Measurements from ENCODE around the gene FAM227A.
"Not testable (repeated sequence)": the region's sequence is repeated elsewhere in the genome, so short reads cannot be mapped to it uniquely, and the experiment has no call there.

Gene FAM227A

DNA sequence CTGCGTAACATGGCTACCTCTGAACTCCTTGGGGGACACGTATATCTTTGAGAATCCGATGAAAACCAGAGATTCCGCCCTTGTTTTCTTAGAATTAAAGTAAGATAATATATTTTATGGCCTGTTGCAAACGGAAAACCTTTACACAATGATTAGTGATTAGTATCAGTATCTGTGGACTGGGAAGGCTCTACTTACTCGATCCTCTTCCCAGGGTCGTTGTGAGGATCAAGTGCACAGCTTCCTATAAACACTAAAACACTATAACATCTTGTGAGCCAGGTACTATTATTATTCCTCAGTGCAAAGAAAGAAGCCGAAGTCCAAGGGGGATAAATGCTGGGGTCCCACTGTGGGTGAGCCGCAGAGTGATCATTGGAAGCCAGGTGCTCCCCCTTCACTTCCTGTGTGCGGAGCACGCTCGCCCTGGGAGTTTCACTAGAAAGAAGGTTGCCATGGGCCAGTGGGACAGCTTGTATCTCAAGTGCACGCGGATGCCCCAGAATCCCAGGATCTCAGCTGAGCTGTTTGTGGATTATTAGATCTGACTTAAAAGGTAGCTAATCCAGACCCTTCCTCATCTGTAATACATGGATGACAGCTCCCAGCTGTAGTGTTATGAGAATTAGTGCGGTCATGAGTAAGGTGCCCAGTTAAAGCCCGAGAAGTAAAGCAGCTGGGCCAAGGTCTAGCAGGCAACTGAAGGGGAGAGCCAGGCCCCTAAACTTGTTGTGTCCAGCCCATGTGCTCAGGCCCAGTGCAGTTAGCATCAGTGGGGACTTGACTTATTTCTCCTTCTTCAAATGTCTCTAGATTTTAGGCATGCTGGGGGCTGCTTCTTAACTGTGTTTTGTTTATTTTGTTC lies 1.1 kb upstream of the FAM227A start:
- DNase-seq (ENCODE audit: low read depth) = peak; percentile 7
- TF ChIP-seq, protein P1, sequence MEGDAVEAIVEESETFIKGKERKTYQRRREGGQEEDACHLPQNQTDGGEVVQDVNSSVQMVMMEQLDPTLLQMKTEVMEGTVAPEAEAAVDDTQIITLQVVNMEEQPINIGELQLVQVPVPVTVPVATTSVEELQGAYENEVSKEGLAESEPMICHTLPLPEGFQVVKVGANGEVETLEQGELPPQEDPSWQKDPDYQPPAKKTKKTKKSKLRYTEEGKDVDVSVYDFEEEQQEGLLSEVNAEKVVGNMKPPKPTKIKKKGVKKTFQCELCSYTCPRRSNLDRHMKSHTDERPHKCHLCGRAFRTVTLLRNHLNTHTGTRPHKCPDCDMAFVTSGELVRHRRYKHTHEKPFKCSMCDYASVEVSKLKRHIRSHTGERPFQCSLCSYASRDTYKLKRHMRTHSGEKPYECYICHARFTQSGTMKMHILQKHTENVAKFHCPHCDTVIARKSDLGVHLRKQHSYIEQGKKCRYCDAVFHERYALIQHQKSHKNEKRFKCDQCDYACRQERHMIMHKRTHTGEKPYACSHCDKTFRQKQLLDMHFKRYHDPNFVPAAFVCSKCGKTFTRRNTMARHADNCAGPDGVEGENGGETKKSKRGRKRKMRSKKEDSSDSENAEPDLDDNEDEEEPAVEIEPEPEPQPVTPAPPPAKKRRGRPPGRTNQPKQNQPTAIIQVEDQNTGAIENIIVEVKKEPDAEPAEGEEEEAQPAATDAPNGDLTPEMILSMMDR (IDR thresholded peaks at IDR 0.05; ENCODE audit: low read length, missing control alignments) = no peak
- peak overlapping the region; percentile 93 for H3K4me3 ChIP-seq (replicated peaks; ENCODE audit: low read depth, low read length)

DNA sequence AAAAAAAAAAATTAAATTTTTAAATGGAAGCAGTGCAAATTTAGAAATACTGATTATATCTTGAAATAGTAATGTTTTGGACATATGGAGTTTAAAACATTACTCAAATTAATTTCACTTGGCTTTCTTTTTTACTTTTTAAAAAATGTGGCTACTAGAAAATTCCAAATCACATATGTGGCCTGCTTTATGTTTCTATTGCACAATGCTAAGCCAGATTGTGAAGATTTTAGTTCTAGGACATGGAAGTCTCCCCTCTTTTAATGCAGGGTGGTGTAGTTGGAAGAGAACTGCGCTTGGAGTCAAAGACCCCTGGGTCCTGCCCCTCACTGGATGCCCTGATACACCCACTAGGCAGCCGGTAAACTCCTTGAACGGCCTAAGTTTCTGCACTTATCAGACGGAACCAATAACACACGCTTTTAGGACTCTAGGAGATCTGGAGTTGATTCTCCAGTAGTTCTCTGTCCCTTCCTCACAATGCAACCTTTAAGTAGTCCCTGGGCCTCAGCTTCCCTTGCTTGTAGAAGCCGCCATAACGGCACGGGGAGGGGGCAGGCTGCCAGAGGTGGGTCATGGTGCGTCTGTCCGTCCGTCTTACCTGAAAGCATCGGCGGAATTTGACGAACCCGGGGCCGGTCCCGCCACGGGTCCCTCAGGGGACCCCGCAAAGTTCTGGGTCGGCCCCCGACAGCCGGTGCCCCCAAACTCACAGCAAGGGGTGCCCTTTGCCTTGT lies 505 bp downstream of the FAM227A start:
- peak overlapping the region; percentile 93 for H3K4me3 ChIP-seq (replicated peaks; ENCODE audit: low read depth, low read length)
- TF ChIP-seq, protein P1 (IDR thresholded peaks at IDR 0.05; ENCODE audit: low read length, missing control alignments) = no peak
- DNase-seq (ENCODE audit: low read depth) = peak; percentile 16

DNA sequence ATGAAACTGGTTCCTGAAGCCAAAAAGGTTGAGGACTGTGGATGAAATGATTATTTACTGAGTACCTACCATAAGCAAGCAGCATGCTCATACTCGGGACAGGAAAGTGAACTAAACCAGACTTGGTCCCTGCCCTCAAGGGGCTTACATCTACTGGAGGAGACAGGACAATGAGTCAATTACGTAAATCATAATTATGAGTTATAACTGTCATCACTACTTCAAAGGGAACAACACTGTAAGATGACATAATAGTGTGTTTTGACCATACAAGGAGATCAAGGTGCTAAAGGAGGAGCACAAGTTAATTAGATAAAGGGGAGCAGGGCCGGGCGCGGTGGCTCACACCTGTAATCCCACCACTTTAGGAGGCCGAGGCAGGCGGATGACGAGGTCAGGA lies 2.5 kb downstream of the FAM227A start:
- no peak for DNase-seq (ENCODE audit: low read depth)
- TF ChIP-seq, protein P1 (IDR thresholded peaks at IDR 0.05; ENCODE audit: low read length, missing control alignments) = no peak
- H3K4me3 ChIP-seq (replicated peaks; ENCODE audit: low read depth, low read length) = no peak overlapping the region

DNA sequence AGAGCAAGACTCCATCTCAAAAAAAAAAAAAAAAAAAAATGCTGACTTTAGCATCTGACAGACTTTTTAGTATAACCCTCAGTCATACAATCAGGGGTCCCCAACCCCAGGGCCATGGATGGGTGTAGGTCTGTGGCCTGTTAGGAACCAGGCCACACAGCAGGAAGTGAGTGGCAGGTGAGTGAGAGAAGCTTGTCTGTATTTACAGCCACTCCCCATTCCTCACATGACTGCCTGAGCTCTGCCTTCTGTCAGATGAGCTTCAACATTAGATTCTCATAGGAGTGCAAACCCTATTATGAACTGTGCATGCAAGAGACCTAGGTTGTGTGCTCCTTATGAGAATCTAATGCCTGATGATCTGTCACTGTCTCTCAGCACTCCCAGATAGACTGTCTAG lies 3.3 kb downstream of the FAM227A start:
- TF ChIP-seq, protein P1 (IDR thresholded peaks at IDR 0.05; ENCODE audit: low read length, missing control alignments) = no peak
- H3K4me3 ChIP-seq (replicated peaks; ENCODE audit: low read depth, low read length) = no peak overlapping the region
- no peak for DNase-seq (ENCODE audit: low read depth)

DNA sequence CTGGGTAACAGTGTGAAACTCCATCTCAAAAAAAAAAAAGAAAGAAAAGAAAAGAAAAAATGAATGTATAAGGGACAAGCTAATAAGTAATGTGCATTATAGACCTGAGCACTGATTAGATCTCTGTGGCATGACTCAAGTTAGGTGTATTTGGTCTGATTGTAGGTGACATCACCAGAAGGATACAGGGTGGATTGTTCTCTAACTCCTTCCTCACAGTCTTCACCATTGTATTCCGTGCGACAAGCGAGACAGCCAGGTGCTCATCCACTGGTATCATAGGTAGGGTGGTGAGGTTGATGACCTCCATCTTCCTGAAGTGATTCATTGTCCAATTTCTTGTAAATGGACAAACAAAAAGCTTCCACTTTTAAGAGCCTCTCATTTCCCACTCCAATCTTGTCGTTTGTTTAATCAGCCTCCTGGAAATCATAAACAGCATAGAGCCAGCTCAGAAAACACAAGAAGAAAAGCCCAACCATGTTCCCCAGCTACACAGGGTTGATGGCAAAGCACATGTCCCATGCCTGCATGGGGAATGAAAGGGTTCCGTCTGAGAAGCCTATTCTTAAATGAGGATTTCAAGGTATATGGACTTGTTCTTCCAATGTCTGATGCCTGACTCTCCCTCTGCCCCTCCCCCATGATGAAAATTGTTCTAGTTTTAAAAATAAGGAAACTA lies 6.2 kb downstream of the FAM227A start:
- TF ChIP-seq, protein P1 (IDR thresholded peaks at IDR 0.05; ENCODE audit: low read length, missing control alignments) = no peak
- H3K4me3 ChIP-seq (replicated peaks; ENCODE audit: low read depth, low read length) = no peak overlapping the region
- DNase-seq (ENCODE audit: low read depth) = no peak

DNA sequence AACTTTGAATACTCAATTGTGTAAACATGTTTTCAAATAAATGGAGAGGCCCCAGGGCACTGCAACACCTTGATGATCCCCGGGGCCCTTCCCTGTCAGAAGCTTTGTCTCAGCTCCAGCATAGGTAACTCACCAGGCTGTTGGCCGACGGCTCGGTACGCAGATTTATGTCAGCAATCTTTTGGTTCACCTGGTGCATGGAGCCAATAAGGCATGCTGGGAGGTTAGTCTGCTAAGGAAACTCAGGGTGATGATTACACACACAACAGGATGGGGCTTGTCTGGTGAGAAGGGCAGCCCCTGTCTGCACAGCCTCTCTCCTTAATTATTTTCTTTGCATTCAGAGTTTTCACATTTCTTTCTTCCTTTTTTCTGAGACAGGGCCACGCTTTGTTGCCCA lies 10.8 kb downstream of the FAM227A start:
- TF ChIP-seq, protein P1 (IDR thresholded peaks at IDR 0.05; ENCODE audit: low read length, missing control alignments) = no peak
- DNase-seq (ENCODE audit: low read depth) = no peak
- H3K4me3 ChIP-seq (replicated peaks; ENCODE audit: low read depth, low read length) = no peak overlapping the region

DNA sequence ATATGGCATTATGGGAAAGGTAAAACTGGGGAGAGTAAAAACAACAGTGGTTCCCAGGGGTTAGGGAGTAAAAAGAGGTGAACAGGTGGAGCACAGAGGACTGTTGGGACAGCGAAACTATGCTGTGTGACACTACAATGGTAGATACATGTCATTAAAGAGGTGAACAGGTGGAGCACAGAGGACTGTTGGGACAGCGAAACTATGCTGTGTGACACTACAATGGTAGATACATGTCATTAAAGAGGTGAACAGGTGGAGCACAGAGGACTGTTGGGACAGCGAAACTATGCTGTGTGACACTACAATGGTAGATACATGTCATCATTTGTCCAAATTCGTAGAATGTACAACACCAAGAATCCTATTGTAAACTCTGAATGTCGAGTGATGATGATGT lies 11.9 kb downstream of the FAM227A start:
- not testable (repeated sequence) for DNase-seq (ENCODE audit: low read depth); H3K4me3 ChIP-seq (replicated peaks; ENCODE audit: low read depth, low read length)
